ENCODE data around the gene MMP17. TPM values are rescaled to one million over a fixed set of nuclear protein-coding genes. Genes with fewer than 3 reads are reported as not detected.

The MMP17 gene
- polyA plus RNA-seq, 1 donor from 2014 or later: 79.0 TPM

DNA sequence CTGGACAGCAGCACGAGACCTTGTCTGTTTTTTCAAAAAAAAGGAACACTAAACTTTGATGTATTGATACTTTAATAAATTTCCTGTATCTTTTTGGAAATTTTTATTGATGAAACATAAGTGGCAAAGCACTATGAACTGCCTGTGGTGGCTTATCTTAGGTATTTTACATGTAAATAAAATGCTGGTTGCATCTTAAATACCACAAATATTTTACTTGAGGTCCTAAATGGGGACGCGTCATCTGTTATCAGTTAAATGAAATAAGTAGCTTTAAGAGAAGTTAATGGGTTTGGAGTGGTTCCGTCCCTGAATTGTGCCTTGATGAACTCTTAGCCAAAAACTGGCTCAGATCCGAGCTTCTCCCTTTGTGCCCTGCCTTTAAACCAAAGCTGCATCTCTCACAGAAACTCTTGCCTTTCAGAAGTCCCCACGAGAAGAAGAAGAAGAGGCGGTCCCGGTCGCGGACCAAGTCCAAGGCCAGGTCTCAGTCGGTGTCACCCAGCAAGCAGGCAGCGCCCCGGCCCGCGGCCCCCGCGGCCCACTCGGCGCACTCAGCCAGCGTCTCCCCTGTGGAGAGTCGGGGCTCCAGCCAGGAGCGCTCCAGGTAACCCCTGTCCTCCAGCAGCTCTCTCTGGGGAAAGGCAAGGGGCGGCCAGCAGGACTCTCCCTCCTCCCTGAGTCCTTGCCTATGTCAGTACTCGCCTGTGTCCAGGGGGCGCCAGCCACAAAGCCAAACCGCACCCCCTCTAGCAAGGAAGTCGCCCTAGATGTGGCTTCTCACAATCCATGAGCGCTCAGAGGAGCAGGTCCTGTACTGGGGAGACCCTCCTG is 31.2 kb upstream of the MMP17 start:
- Histone ChIP-seq H3F3A (ENCODE audit: insufficient read depth, low read length, poor library complexity, severe bottlenecking) (no peaks in the 10 kb centered on the region), H3K9me3 (ENCODE audit: low read length) (no peaks in the 10 kb centered on the region), H3K9me2 (ENCODE audit: insufficient read depth, low read length) (no peaks in the 10 kb centered on the region), H3K4me3 (ENCODE audit: low read length) (no peak overlapping the region), H3K4me2 (ENCODE audit: low read length) (no peak overlapping the region), H2AFZ (ENCODE audit: low read depth, low read length) (no peak overlapping the region), H3K9ac (ENCODE audit: low read length) (no peak overlapping the region), H3K27ac (ENCODE audit: low read length) (no peak overlapping the region), H4K20me1 (ENCODE audit: insufficient read depth) (no peaks in the 10 kb centered on the region), H3K36me3 (ENCODE audit: insufficient read depth, low read length) (peaks cover 1% of the 10 kb centered on the region), H3K27me3 (ENCODE audit: insufficient read depth, low read depth, low read length) (no peaks in the 10 kb centered on the region), H3K79me2 (replicated peaks; ENCODE audit: insufficient read depth, low read length) (no peaks in the 10 kb centered on the region)
- TF ChIP-seq, protein P1, sequence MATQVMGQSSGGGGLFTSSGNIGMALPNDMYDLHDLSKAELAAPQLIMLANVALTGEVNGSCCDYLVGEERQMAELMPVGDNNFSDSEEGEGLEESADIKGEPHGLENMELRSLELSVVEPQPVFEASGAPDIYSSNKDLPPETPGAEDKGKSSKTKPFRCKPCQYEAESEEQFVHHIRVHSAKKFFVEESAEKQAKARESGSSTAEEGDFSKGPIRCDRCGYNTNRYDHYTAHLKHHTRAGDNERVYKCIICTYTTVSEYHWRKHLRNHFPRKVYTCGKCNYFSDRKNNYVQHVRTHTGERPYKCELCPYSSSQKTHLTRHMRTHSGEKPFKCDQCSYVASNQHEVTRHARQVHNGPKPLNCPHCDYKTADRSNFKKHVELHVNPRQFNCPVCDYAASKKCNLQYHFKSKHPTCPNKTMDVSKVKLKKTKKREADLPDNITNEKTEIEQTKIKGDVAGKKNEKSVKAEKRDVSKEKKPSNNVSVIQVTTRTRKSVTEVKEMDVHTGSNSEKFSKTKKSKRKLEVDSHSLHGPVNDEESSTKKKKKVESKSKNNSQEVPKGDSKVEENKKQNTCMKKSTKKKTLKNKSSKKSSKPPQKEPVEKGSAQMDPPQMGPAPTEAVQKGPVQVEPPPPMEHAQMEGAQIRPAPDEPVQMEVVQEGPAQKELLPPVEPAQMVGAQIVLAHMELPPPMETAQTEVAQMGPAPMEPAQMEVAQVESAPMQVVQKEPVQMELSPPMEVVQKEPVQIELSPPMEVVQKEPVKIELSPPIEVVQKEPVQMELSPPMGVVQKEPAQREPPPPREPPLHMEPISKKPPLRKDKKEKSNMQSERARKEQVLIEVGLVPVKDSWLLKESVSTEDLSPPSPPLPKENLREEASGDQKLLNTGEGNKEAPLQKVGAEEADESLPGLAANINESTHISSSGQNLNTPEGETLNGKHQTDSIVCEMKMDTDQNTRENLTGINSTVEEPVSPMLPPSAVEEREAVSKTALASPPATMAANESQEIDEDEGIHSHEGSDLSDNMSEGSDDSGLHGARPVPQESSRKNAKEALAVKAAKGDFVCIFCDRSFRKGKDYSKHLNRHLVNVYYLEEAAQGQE (IDR thresholded peaks at IDR 0.05; ENCODE audit: borderline replicate concordance): no peak
- TF ChIP-seq TAF1 (IDR thresholded peaks at IDR 0.05; ENCODE audit: low read depth): no peak
- no peak for TF ChIP-seq SMC3 (conservative IDR thresholded peaks at IDR 0.05; ENCODE audit: poor library complexity)
- TF ChIP-seq POLR2AphosphoS5 (IDR thresholded peaks at IDR 0.05): no peak
- TF ChIP-seq MXI1 (conservative IDR thresholded peaks at IDR 0.05; ENCODE audit: poor library complexity, severe bottlenecking): no peak
- no peak for TF ChIP-seq EP300 (conservative IDR thresholded peaks at IDR 0.05; ENCODE audit: poor library complexity, severe bottlenecking)
- TF ChIP-seq, protein P2, sequence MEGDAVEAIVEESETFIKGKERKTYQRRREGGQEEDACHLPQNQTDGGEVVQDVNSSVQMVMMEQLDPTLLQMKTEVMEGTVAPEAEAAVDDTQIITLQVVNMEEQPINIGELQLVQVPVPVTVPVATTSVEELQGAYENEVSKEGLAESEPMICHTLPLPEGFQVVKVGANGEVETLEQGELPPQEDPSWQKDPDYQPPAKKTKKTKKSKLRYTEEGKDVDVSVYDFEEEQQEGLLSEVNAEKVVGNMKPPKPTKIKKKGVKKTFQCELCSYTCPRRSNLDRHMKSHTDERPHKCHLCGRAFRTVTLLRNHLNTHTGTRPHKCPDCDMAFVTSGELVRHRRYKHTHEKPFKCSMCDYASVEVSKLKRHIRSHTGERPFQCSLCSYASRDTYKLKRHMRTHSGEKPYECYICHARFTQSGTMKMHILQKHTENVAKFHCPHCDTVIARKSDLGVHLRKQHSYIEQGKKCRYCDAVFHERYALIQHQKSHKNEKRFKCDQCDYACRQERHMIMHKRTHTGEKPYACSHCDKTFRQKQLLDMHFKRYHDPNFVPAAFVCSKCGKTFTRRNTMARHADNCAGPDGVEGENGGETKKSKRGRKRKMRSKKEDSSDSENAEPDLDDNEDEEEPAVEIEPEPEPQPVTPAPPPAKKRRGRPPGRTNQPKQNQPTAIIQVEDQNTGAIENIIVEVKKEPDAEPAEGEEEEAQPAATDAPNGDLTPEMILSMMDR (IDR thresholded peaks at IDR 0.05; ENCODE audit: poor library complexity, severe bottlenecking): no peak
- TF ChIP-seq EZH2 (IDR thresholded peaks at IDR 0.05; ENCODE audit: borderline replicate concordance, insufficient read depth, low read length, poor library complexity, severe bottlenecking): no peak
- no peak for TF ChIP-seq RAD21 (conservative IDR thresholded peaks at IDR 0.05)

DNA sequence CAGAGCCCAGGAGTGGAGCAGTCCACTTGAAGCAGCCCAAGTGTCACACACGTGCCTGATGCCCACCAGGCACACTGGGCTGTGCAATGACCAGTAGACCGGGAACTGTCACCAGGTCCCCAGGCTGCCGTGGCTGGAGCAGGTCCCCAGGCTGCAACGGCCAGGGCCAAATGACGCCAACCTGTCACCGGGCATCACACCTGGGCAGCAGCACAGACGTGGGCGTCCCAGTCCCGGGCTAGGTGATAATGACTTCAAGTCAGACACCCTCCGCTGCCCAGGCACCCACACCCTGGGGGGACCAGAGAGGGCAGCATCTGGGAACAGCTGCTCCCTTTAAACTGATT is 30.6 kb upstream of the MMP17 start:
- H3K36me3 ChIP-seq (ENCODE audit: insufficient read depth, low read length): no peaks in the 10 kb centered on the region
- H3K27ac ChIP-seq (ENCODE audit: low read length): no peak overlapping the region

More for the DNA sequence above, 30.6 kb upstream of the MMP17 start:
- H3F3A ChIP-seq (ENCODE audit: insufficient read depth, low read length, poor library complexity, severe bottlenecking): no peaks in the 10 kb centered on the region
- no peak for TF ChIP-seq SMC3 (conservative IDR thresholded peaks at IDR 0.05; ENCODE audit: poor library complexity)
- TF ChIP-seq, protein P2 (IDR thresholded peaks at IDR 0.05; ENCODE audit: poor library complexity, severe bottlenecking): no peak
- TF ChIP-seq EZH2 (IDR thresholded peaks at IDR 0.05; ENCODE audit: borderline replicate concordance, insufficient read depth, low read length, poor library complexity, severe bottlenecking): no peak
- TF ChIP-seq RAD21 (conservative IDR thresholded peaks at IDR 0.05): no peak
- TF ChIP-seq TAF1 (IDR thresholded peaks at IDR 0.05; ENCODE audit: low read depth): no peak
- no peak for TF ChIP-seq EP300 (conservative IDR thresholded peaks at IDR 0.05; ENCODE audit: poor library complexity, severe bottlenecking)
- TF ChIP-seq, protein P1 (IDR thresholded peaks at IDR 0.05; ENCODE audit: borderline replicate concordance): no peak
- no peak for TF ChIP-seq POLR2AphosphoS5 (IDR thresholded peaks at IDR 0.05)
- H3K27me3 ChIP-seq (ENCODE audit: insufficient read depth, low read depth, low read length): no peaks in the 10 kb centered on the region
- no peak overlapping the region for H3K4me3 ChIP-seq (ENCODE audit: low read length)
- H2AFZ ChIP-seq (ENCODE audit: low read depth, low read length): no peak overlapping the region
- no peak overlapping the region for H3K4me2 ChIP-seq (ENCODE audit: low read length)
- H3K79me2 ChIP-seq (replicated peaks; ENCODE audit: insufficient read depth, low read length): no peaks in the 10 kb centered on the region
- no peak overlapping the region for H3K9ac ChIP-seq (ENCODE audit: low read length)
- no peaks in the 10 kb centered on the region for H3K9me3 ChIP-seq (ENCODE audit: low read length)
- no peaks in the 10 kb centered on the region for H3K9me2 ChIP-seq (ENCODE audit: insufficient read depth, low read length)
- no peaks in the 10 kb centered on the region for H4K20me1 ChIP-seq (ENCODE audit: insufficient read depth)

Measured in neural cell (in vitro differentiated cells).